ENCODE data around the gene DGCR2.

DGCR2 gene

GRCh38 chr22:19068784-19069271 is 53.4 kb downstream of the DGCR2 start:
- Histone ChIP-seq H3K36me3 (peaks cover 37% of the 10 kb centered on the region), H3K27me3 (no peaks in the 10 kb centered on the region), H3K4me1 (no peaks in the 10 kb centered on the region), H3K9me3 (no peaks in the 10 kb centered on the region), H3K4me3 (ENCODE audit: low read depth, low read length) (no peak overlapping the region)
- TF ChIP-seq, protein P1, sequence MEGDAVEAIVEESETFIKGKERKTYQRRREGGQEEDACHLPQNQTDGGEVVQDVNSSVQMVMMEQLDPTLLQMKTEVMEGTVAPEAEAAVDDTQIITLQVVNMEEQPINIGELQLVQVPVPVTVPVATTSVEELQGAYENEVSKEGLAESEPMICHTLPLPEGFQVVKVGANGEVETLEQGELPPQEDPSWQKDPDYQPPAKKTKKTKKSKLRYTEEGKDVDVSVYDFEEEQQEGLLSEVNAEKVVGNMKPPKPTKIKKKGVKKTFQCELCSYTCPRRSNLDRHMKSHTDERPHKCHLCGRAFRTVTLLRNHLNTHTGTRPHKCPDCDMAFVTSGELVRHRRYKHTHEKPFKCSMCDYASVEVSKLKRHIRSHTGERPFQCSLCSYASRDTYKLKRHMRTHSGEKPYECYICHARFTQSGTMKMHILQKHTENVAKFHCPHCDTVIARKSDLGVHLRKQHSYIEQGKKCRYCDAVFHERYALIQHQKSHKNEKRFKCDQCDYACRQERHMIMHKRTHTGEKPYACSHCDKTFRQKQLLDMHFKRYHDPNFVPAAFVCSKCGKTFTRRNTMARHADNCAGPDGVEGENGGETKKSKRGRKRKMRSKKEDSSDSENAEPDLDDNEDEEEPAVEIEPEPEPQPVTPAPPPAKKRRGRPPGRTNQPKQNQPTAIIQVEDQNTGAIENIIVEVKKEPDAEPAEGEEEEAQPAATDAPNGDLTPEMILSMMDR (IDR thresholded peaks at IDR 0.05; ENCODE audit: low read depth, low read length) = no peak
- DNase-seq = no peak

- Histone ChIP-seq H3K27me3 (no peaks in the 10 kb centered on the region), H3K4me3 (ENCODE audit: low read depth, low read length) (no peak overlapping the region), H3K9me3 (no peaks in the 10 kb centered on the region), H3K4me1 (no peaks in the 10 kb centered on the region), H3K36me3 (peaks cover 41% of the 10 kb centered on the region)
- DNase-seq = no peak
- TF ChIP-seq, protein P1 (IDR thresholded peaks at IDR 0.05; ENCODE audit: low read depth, low read length) = no peak
Observed at GRCh38 chr22:19067696-19068348, 54.4 kb downstream of the DGCR2 start.

GRCh38 chr22:19066531-19067271 is 55.5 kb downstream of the DGCR2 start:
- TF ChIP-seq, protein P1 (IDR thresholded peaks at IDR 0.05; ENCODE audit: low read depth, low read length) = no peak
- DNase-seq = no peak
- no peaks in the 10 kb centered on the region for H3K4me1 ChIP-seq
- peaks cover 41% of the 10 kb centered on the region for H3K36me3 ChIP-seq
- no peaks in the 10 kb centered on the region for H3K9me3 ChIP-seq
- no peak overlapping the region for H3K4me3 ChIP-seq (ENCODE audit: low read depth, low read length)
- H3K27me3 ChIP-seq = no peaks in the 10 kb centered on the region

- H3K4me3 ChIP-seq (ENCODE audit: low read depth, low read length) = no peak overlapping the region
- H3K27me3 ChIP-seq = no peaks in the 10 kb centered on the region
- H3K9me3 ChIP-seq = no peaks in the 10 kb centered on the region
- DNase-seq = no peak
- peaks cover 38% of the 10 kb centered on the region for H3K36me3 ChIP-seq
- TF ChIP-seq, protein P1 (IDR thresholded peaks at IDR 0.05; ENCODE audit: low read depth, low read length) = no peak
- H3K4me1 ChIP-seq = no peaks in the 10 kb centered on the region
Observed at GRCh38 chr22:19065929-19066328, 56.3 kb downstream of the DGCR2 start.

- no peaks in the 10 kb centered on the region for H3K27me3 ChIP-seq
- DNase-seq = no peak
- H3K4me1 ChIP-seq = no peaks in the 10 kb centered on the region
- H3K9me3 ChIP-seq = no peaks in the 10 kb centered on the region
- TF ChIP-seq, protein P1 (IDR thresholded peaks at IDR 0.05; ENCODE audit: low read depth, low read length) = no peak
- H3K4me3 ChIP-seq (ENCODE audit: low read depth, low read length) = no peak overlapping the region
- peaks cover 33% of the 10 kb centered on the region for H3K36me3 ChIP-seq
Observed at GRCh38 chr22:19065298-19065859, 56.8 kb downstream of the DGCR2 start.
